SW480 (cell line): Measurements from ENCODE around the gene KISS1.

Source experiments
- DNase-seq: peaks from one replicate; pipeline ENCODE4 v3.0.0-alpha.2; 2016; ENCODE audit warnings: low spot score

The KISS1 gene

GRCh38 chr1:204154568-204155255 is 41.6 kb downstream of the KISS1 start:
- no peak for DNase-seq

GRCh38 chr1:204153667-204154066 is 42.6 kb downstream of the KISS1 start:
- no peak for DNase-seq

- no peak for DNase-seq
Observed at GRCh38 chr1:204152310-204153044, 43.8 kb downstream of the KISS1 start.

- peak; percentile 51 for DNase-seq
Observed at GRCh38 chr1:204151552-204152309, 44.6 kb downstream of the KISS1 start, which contains the start of gene ETNK2. ETNK2 (minus strand) TSS chr1:204152044; CDS start chr1:204151852, 192 bp downstream.

- no peak for DNase-seq
Observed at GRCh38 chr1:204150702-204151551, 45.4 kb downstream of the KISS1 start.

GRCh38 chr1:204149635-204150565 is 46.4 kb downstream of the KISS1 start:
- peak; percentile 33 for DNase-seq

- DNase-seq = no peak
Observed at GRCh38 chr1:204149107-204149506, 47.2 kb downstream of the KISS1 start.

GRCh38 chr1:204147406-204148383 is 48.6 kb downstream of the KISS1 start:
- no peak for DNase-seq

- DNase-seq = no peak
Observed at GRCh38 chr1:204146965-204147364, 49.3 kb downstream of the KISS1 start.

GRCh38 chr1:204146309-204146708 is 50.0 kb downstream of the KISS1 start:
- no peak for DNase-seq

GRCh38 chr1:204145033-204145504 is 51.2 kb downstream of the KISS1 start:
- no peak for DNase-seq

GRCh38 chr1:204143276-204144041 is 52.8 kb downstream of the KISS1 start:
- no peak for DNase-seq

- DNase-seq = no peak
Observed at GRCh38 chr1:204142032-204142974, 54.0 kb downstream of the KISS1 start.

GRCh38 chr1:204141131-204141530 is 55.2 kb downstream of the KISS1 start:
- DNase-seq = no peak
